GM12891 (cell line): ENCODE data around the gene THRA.

Source experiments
- POLR2A ChIP-seq: IDR thresholded peaks from 2 replicates; pipeline ENCODE4 v1.6.1; 2011; ENCODE audit warnings: low read depth, low read length, control low read depth
- POLR2AphosphoS5 ChIP-seq: IDR thresholded peaks from 2 replicates; pipeline ENCODE4 v1.6.1; 2011; ENCODE audit warnings: low read depth, low read length, control low read depth
- POU2F2 ChIP-seq: IDR thresholded peaks from 2 replicates; pipeline ENCODE4 v1.6.1; 2011; ENCODE audit warnings: low read depth, mild to moderate bottlenecking, control low read depth, low read length, moderate library complexity
- SPI1 ChIP-seq: IDR thresholded peaks from 2 replicates; pipeline ENCODE4 v1.6.1; 2011; ENCODE audit warnings: low read depth, low read length, control low read depth
- TAF1 ChIP-seq: IDR thresholded peaks from 2 replicates; pipeline ENCODE4 v1.6.1; 2011; ENCODE audit warnings: low read depth, low read length, control low read depth

- TF ChIP-seq POLR2A (no peak), POLR2AphosphoS5 (no peak), TAF1 (no peak), SPI1 (no peak), POU2F2 (no peak)
These were observed 37.6 kb downstream of the THRA start, which contains the start of gene NR1D1 for GRCh38 chr17:40100419-40100668.
